Measurements from ENCODE around the gene CSHL1.
"Not testable (repeated sequence)": the region's sequence is repeated elsewhere in the genome, so short reads cannot be mapped to it uniquely, and the experiment has no call there.

CSHL1 gene

DNA sequence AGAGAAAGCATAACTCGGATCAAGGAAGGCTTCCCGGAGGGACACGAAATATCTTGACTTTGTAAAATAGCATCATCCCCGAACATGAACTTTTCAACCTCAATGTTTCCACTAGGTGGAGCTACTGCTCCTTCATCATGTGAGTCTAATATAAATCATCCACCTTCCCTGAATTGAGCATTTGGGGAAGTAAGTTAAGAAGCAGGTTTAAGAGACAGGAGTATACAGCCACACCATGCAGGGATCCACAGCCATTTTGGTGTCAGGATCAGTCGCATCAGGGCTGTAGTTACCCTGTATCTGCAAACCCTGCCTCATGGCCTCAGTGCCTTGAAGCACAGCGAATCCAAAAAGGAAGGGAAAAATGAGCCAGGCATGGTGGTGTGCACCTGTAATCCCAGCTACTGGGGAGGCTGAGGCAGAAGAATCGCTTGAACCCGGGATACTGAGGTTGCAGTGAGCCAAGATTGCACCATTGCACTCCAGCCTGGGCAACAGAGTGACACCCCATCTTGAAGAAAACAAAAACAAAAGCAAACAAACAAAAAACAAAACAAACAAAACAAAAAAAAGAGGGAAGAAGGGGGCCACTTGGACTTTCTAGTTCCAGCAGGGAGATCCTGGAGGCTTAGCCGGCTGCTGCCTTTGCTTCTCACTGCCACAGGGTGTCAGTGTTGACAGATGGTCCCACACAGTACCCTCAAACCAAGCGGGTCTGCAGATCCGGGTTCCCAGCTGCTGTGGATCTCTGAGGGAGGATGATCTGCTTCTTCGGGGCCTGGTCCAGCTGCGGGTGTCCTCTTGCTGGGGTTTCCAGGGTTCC is 21.8 kb downstream of the CSHL1 start:
- peak; percentile 43 for FAIRE-seq
- not testable (repeated sequence) for DNase-seq (ENCODE audit: insufficient read length, low spot score)

DNA sequence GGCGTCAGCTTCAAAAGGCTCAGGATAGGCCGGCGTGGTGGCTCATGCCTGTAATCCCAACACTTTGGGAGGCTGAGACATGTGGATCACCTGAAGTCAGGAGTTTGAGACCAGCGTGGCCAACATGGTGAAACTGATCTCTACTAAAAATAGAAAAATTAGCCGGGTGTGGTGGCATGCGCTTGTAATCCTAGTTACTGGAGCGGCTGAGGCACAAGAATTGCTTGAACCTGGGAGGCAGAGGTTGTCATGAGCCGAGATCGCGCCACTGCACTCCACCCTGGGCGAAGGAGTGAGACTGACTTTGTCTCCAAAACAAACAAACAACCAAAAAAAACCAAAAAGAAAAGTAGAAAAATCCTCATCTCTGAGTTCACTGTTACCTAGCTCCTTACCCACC is 25.9 kb downstream of the CSHL1 start:
- not testable (repeated sequence) for DNase-seq (ENCODE audit: insufficient read length, low spot score); FAIRE-seq

DNA sequence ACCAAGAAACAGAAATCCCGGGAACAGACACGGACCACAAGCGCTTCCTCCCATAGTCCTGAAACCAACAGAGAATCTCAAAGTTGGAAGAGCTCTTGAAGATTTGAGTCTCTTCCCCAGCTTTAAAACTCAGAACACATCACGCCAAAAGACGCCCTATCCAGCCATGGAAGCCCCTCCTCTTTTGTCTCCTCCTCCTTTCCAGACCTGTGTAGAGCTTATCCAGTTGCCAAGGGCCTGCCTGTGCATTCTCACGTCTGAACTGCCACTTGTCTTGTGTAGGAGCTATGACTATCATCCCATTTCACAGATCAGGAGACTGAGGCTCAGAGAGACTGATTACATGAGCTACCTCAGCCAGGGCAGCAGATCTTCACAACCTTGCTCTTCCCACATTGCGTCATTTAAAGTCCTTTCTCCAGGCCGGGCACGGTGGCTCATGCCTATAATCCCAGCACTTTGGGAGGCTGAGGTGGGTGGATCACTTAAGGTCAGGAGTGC is 28.4 kb downstream of the CSHL1 start:
- DNase-seq (ENCODE audit: insufficient read length, low spot score); FAIRE-seq: not testable (repeated sequence)

DNA sequence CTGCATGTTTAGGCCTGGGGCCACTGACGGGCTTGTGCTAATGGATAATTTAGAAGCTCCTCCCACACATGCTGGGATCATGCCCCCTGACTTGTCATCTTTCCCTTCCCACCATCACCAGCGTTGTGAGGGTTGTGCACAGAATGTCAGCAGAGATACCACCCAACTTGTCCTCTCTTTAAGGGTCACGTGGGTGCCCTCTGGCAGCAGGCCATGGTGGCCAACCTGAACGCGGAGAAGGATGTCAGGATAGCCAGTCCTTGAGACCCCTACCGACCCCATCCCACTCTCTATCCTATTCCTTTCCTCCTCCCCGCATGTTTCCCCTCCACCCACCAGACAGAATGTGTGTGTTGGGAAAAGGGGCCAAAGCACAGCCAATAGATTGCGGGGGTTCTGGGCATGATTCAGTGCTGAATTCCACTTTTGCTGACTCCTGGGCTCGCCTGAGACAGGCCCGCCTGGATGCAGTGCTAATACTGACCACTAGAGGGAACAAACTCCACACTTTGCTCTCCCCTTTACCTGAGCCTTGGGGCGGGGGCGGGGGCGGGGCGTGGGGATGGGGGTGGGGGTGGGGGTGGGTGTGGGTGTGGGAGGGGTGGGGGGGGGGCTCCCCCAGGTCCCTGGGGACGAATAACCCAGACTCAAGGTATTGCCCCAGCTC is 29.0 kb downstream of the CSHL1 start, which contains the start of gene GH2:
GH2 (minus strand) TSS at position 10 of the 667 bp plus-strand sequence. CDS start 143 bp downstream, outside the sequence.
- DNase-seq (ENCODE audit: insufficient read length, low spot score) (peak; percentile 88), FAIRE-seq (no peak)
- no peak for TF ChIP-seq POLR2A (IDR thresholded peaks at IDR 0.05; ENCODE audit: low read depth, low read length)

DNA sequence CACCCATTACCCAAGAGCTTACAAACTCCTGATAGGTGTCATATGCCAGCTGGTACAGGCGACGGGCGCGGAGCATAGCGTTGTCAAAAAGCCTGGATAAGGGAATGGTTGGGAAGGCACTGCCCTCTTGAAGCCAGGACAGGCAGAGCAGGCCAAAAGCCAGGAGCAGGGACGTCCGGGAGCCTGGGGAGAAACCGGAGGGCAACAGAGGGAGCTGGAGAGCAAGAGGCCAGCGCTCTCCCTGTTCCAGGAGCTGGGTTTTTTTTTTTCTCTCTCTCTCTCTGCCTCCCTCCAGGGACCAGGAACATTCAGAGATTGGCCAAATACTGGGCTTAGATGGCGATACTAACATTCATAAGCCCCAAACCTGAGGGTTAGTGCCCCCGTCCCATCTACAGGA is 29.7 kb downstream of the CSHL1 start:
- not testable (repeated sequence) for DNase-seq (ENCODE audit: insufficient read length, low spot score); FAIRE-seq

DNA sequence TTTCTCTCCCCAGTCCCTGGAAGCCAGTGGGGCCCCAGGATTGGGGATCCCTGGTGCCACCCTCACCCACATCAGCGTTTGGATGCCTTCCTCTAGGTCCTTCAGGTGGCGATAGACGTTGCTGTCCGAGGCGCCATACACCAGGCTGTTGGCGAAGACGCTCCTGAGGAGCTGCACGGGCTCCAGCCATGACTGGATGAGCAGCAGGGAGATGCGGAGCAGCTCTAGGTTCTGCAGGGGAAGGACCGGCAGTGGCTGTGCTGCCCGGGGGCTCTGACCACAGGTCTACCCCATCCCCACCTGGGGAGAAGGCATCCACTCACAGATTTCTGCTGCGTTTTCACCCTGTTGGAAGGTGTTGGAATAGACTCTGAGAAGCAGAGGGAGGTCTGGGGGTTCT is 30.4 kb downstream of the CSHL1 start:
- no peak for DNase-seq (ENCODE audit: insufficient read length, low spot score)
- no peak for TF ChIP-seq POLR2A (IDR thresholded peaks at IDR 0.05; ENCODE audit: low read depth, low read length)
- FAIRE-seq = no peak

DNA sequence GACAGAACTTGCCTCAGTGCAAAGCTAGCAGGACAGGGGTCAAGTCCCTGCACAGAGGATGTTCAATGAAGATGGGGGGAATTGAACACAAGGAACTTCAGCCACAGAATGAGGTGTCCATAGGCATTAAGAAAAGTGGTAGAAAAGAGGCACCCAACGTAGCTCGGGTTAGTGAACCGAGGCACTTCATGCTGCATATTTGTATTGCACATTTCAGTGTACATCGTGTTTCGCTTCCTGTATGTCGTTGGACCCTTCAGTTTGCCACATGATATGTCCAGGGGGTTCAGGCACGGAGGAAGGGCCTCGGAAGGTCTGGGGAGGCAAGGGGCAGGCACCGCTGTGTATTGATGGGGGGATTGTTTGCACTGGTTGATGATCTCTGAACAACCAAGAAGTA is 32.6 kb downstream of the CSHL1 start:
- not testable (repeated sequence) for FAIRE-seq; DNase-seq (ENCODE audit: insufficient read length, low spot score)

DNA sequence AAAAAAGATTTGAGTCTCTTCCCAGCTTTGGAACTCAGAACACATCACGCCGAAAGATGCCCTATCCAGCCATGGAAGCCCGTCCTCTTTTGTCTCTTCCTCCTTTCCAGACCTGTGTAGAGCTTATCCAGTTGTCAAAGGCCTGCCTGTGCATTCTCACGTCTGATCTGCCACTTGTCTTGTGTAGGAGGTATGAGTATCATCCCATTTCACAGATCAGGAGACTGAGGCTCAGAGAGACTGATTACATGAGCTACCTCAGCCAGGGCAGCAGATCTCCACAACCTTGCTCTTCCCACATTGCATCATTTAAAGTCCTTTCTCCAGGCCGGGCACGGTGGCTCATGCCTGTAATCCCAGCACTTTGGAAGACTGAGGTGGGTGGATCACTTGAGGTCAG is 36.4 kb downstream of the CSHL1 start:
- not testable (repeated sequence) for FAIRE-seq; DNase-seq (ENCODE audit: insufficient read length, low spot score)

DNA sequence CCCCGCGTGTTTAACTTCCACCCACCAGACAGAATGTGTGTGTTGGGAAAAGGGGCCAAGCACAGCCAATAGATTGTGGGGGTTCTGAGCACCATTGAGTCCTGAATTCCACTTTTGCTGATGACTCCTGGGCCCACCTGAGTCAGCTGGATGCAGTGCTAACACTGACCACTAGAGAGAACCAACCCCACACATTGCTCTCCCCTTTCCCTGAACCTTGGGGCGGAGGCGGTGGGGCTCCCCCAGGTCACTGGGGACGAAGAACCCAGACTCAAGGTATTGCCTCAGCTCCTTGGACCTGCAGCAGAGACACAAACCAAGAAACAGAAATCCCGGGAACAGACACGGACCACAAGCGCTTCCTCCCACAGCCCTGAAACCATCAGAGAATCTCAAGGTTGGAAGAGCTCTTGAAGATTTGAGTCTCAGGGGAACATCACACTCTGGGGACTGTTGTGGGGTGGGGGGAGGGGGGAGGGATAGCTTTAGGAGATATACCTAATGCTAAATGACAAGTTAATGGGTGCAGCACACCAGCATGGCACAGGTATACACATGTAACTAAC is 36.9 kb downstream of the CSHL1 start:
- FAIRE-seq = not testable (repeated sequence)

DNA sequence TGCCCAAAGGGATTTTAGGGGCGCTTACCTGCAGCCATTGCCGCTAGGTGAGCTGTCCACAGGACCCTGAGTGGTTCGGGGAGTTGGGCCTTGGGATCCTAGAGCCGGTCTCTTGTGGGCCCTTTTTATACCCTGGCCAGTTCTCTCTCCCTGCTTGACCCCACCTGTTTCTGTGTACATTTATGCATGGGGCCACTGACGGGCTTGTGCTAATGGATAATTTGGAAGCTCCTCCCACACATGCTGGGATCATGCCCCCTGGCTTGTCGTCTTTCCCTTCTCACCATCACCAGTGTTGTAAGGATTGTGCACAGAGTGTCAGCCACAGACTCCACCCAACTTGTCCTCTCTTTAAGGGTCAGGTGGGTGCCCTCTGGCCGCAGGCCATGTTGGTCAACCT is 37.5 kb downstream of the CSHL1 start, which contains the start of gene CSH2:
CSH2 (minus strand) TSS at position 101 of the 400 bp plus-strand sequence; CDS start at position 38, 63 bp downstream.
- not testable (repeated sequence) for FAIRE-seq; DNase-seq (ENCODE audit: insufficient read length, low spot score)

More for the DNA sequence above, 36.9 kb downstream of the CSHL1 start:
- DNase-seq (ENCODE audit: insufficient read length, low spot score) = not testable (repeated sequence)

DNA sequence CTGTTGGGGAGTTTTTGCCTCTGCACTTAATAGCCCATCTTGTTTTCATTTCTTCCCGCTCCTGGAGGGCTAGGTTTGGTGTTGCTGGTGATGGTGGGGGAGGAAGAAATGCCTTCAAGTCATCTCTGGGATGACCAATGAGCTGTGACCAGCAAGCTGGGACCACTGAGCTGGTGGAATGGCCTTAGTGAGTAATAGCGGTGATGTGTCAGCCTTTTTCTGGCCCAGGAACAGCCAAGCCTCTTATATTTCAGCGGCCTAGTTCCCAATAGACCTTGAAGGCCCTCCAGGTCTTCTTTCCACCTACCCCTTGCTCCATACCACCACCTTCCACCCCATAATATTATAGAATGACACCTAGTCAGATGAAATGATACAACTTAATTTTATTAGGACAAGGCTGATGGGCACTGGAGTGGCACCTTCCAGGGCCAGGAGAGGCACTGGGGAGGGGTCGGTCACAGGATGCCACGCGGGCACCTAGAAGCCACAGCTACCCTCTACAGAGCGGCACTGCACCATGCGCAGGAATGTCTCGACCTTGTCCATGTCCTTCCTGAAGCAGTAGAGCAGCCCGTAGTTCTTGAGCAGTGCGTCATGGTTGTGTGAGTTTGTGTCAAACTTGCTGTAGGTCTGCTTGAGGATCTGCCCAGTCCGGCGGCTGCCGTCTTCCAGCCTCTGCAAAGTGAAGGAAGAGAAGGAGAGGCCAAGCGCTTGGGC is 39.3 kb downstream of the CSHL1 start:
- FAIRE-seq; DNase-seq (ENCODE audit: insufficient read length, low spot score): not testable (repeated sequence)

DNA sequence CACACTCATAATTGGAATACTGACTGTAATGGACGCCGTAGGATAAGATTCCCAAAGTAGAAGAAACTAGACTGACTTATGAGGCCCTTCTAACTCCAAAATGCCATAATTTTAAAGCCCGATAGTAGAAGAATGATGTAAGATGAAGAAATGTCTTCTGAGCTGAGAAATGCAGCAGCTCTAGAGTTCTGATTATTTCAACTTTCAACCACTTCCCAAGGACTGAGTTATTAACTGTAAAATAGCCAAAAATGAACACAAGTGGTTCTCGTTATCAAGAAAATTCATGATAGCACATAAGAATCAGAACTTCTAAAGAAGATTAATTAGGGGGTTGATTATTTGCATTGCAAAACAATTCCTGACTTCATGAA is 40.8 kb downstream of the CSHL1 start:
- FAIRE-seq; DNase-seq (ENCODE audit: insufficient read length, low spot score): not testable (repeated sequence)

DNA sequence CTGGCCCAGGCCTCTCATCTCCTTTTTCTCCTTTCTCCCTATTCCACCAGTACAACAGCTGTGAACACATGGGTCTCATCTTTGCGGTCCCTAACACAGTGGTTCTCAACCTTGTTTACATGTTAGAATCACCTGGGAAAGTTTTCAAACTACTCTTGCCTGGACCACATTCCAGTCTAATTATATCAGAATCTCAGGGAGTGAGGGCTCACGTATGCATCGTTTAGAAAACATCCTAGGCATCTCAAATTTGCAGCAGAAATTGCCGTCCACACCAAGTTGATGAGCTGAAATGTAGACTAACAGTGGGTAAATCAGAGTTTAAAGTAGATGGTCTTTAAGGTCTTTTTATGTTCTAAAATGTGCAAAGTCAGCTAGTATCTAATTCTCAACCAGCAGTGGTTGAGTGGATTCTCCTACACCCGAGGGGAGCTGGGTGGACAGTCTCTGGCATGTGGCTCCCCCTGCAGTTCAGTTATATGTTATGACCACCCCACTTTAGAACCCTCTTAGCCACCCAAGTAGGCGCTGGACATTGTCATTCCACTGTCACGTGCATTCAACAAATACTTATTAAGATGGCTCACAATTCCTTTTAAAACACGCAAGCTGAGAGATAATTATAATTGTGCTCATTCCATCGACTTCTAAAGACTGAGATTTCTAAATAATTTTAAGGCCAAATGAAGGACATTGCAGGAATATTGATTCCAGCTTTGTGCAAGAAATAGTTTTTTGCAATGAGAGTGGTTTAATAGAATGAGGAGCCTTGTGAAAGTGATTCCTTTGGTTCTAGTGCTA is 41.4 kb downstream of the CSHL1 start:
- DNase-seq (ENCODE audit: insufficient read length, low spot score); FAIRE-seq: not testable (repeated sequence)

DNA sequence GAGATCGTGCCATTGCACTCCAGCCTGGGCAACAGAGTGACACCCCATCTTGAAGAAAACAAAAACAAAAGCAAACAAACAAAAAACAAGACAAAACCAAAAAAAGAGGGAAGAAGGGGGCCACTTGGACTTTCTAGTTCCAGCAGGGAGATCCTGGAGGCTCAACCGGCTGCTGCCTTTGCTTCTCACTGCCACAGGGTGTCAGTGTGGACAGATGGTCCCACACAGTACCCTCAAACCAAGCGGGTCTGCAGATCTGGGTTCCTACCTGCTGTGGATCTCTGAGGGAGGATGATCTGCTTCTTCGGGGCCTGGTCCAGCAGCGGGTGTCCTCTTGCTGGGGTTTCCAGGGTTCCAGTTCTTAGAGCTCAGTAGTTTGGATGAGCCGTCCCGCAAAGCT is 44.4 kb downstream of the CSHL1 start:
- not testable (repeated sequence) for DNase-seq (ENCODE audit: insufficient read length, low spot score)

More for the DNA sequence above, 44.4 kb downstream of the CSHL1 start:
- FAIRE-seq = not testable (repeated sequence)
